Measurements from ENCODE around the gene TRIM65.

DNA sequence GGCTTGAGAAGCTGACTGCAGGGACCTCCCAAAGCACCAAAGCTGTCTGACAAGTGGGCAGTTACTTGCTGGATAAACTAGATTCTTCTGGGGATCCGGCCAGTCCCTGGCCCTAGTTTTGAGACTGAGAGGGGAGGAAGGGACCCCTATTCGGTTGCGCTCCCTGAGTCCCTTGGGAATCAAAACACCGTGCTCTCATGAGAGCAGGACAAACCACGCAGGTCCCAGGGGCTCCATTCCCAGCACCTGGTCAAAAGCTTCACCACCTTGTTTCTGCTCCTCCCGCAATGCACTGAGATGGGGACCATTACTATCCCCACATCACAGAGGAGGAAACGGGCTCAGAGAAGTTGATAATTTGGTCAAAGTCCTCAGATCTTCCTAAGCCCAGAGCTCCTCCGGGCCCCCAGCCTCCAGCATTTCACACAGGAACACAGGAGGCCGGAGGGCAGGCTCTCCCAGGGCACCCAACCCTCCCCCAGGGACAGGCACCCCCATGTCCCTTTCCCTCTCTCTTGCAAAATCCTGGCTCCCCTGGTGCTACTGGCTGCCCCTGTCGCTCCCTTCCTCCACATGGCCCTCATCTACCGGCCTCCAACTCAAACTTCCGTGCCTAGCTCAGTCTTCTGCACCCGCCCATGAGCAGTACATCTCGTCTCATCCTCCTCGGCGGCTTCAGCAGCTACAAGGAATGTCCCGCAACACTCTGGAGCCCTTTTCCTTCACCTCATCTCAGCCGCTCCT lies 3.3 kb downstream of the TRIM65 start:
- TF ChIP-seq POLR2A (IDR thresholded peaks at IDR 0.05): no peak
- TF ChIP-seq, protein P1, sequence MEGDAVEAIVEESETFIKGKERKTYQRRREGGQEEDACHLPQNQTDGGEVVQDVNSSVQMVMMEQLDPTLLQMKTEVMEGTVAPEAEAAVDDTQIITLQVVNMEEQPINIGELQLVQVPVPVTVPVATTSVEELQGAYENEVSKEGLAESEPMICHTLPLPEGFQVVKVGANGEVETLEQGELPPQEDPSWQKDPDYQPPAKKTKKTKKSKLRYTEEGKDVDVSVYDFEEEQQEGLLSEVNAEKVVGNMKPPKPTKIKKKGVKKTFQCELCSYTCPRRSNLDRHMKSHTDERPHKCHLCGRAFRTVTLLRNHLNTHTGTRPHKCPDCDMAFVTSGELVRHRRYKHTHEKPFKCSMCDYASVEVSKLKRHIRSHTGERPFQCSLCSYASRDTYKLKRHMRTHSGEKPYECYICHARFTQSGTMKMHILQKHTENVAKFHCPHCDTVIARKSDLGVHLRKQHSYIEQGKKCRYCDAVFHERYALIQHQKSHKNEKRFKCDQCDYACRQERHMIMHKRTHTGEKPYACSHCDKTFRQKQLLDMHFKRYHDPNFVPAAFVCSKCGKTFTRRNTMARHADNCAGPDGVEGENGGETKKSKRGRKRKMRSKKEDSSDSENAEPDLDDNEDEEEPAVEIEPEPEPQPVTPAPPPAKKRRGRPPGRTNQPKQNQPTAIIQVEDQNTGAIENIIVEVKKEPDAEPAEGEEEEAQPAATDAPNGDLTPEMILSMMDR (IDR thresholded peaks at IDR 0.05): no peak
